HepG2 (cell line): ENCODE measurements around the gene OGFR. TPM values are rescaled to one million over a fixed set of nuclear protein-coding genes. Genes with fewer than 3 reads are reported as not detected.

Source experiments
- AHR ChIP-seq: IDR thresholded peaks from 2 replicates; pipeline ENCODE4 v1.6.1; 2018; ENCODE audit warnings: missing genetic modification reagents, missing compliant biosample characterization
- ATAD3A ChIP-seq: sonication (generic); formaldehyde crosslinking; IDR thresholded peaks from 2 replicates; pipeline ENCODE4 v1.4.0; 2020; ENCODE audit warnings: missing genetic modification reagents
- HNRNPL ChIP-seq: fragments of 200-400 bp; formaldehyde crosslinking; IDR thresholded peaks from 2 replicates; pipeline ENCODE4 v1.6.1; 2017; ENCODE audit warnings: mild to moderate bottlenecking, low read depth, low read length
- HOXD1 ChIP-seq: sonication (generic); formaldehyde crosslinking; IDR thresholded peaks from 2 replicates; pipeline ENCODE4 v1.5.0; 2020; ENCODE audit warnings: missing genetic modification reagents
- JUN ChIP-seq: sonication (generic); formaldehyde crosslinking; IDR thresholded peaks from 2 replicates; pipeline ENCODE4 v1.4.0; 2020; ENCODE audit warnings: mild to moderate bottlenecking, missing genetic modification reagents
- MED13 ChIP-seq: sonication (generic); formaldehyde crosslinking; IDR thresholded peaks from 2 replicates; pipeline ENCODE4 v1.5.0; 2020; ENCODE audit warnings: missing genetic modification reagents
- NONO ChIP-seq, 2 experiments: fragments of 450-650 bp in 1 of 2; sonication (generic) in 1 of 2; formaldehyde crosslinking in 1 of 2; IDR thresholded peaks in 1 of 2; conservative IDR thresholded peaks in 1 of 2; 2 replicates each; pipeline versions ENCODE4 v1.6.1 to v1.8.0; 2017 to 2022; ENCODE audit warnings: mild to moderate bottlenecking in 1 of 2, missing genetic modification reagents in 1 of 2, moderate library complexity in 1 of 2
- PLRG1 ChIP-seq: fragments of 450-650 bp; conservative IDR thresholded peaks from 2 replicates; pipeline ENCODE4 v1.6.1; 2016
- TCF7L2 ChIP-seq: IDR thresholded peaks from 2 replicates; pipeline ENCODE4 v1.6.1; 2011; ENCODE audit warnings: mild to moderate bottlenecking, low read depth, low read length, moderate library complexity
- TP53 ChIP-seq: sonication (generic); formaldehyde crosslinking; conservative IDR thresholded peaks from 2 replicates; pipeline ENCODE4 v1.4.0; 2020; ENCODE audit warnings: missing genetic modification reagents
- ZBTB20 ChIP-seq: sonication (generic); formaldehyde crosslinking; IDR thresholded peaks from 2 replicates; pipeline ENCODE4 v1.8.1; 2023; ENCODE audit warnings: missing genetic modification reagents, low read depth, mild to moderate bottlenecking, borderline replicate concordance
- ZBTB40 ChIP-seq, 2 experiments: fragments of 450-650 bp in 1 of 2; sonication (generic) in 1 of 2; formaldehyde crosslinking in 1 of 2; IDR thresholded peaks; 2 replicates each; pipeline versions ENCODE4 v1.6.1 to v1.8.0; 2016 to 2022; ENCODE audit warnings: antibody characterized with exemption in 1 of 2, mild to moderate bottlenecking in 1 of 2, missing genetic modification reagents in 1 of 2
- ZNF556 ChIP-seq: sonication (generic); formaldehyde crosslinking; IDR thresholded peaks from 2 replicates; pipeline ENCODE4 v1.4.0; 2020; ENCODE audit warnings: mild to moderate bottlenecking, missing genetic modification reagents, borderline replicate concordance
- ZXDC ChIP-seq: sonication (generic); formaldehyde crosslinking; IDR thresholded peaks from 2 replicates; pipeline ENCODE4 v1.5.0; 2020; ENCODE audit warnings: mild to moderate bottlenecking, missing genetic modification reagents
- polyA plus RNA-seq, 8 experiments: library from polyadenylated mRNA; depleted of rRNA in 3 of 8; stranded (reverse) in 7 of 8; unstranded in 1 of 8; fragments of >200 nt; fragmentation: Illumina TruSeq in 4 of 8; extraction: Trizol in 4 of 8; gene quantifications; 2 replicates each; pipeline versions ENCODE4 v1.2.1 to v1.2.3, GENCODE V29; 2011 to 2016; ENCODE audit warnings: low read depth in 4 of 8, missing spikeins in 1 of 8, mixed read lengths in 1 of 8; ENCODE audit not compliant: insufficient read depth in 1 of 8
- total RNA-seq, 5 experiments: library from RNA; depleted of rRNA; stranded (reverse); fragments of >200 nt; fragmentation: Illumina TruSeq; extraction: Trizol; gene quantifications; 2 replicates each; pipeline ENCODE4 v1.2.3, GENCODE V29; 2016; ENCODE audit warnings: low read depth in 1 of 5

Gene OGFR
- total and polyA plus RNA-seq, 2 of the 13 experiments (the other 11 are each of a cell fraction or from before 2014, with no cell fraction given), result 47.7 to 81.8 TPM

DNA sequence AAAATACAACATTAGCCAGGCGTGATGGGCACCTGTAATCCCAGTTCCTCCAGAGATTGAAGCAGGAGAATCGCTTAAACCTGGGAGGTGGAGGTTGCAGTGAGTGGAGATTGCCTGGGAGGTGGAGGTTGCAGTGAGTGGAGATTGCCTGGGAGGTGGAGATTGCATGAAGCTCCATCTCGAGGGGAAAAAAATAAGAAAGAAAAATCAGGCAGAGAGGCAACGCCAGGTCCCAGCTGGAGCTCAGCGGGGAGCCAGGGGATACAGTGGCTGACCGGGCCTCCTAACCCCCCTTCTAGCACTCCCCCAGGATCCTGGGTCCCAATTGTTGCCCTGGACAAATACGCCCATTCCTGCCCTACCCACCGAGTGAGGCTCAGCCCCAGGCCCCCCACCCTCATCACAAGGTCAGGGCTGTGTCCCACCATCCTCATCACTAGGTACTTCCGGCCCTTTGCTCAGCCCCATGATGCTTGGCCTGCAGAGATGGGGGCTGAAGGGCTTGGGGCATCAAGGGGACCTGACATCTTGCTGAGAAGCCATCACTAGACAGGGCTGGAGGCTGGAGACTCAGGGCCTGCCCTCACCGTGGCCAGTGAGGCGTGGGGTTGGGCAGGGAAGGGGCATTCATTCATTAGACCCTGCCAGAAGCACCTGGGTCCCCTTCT is 1.9 kb downstream of the OGFR start (continued):
- TF ChIP-seq AHR (no peak), MED13 (CRISPR knock-in tag) (no peak), NONO (IDR thresholded peaks at IDR 0.05) (no peak), NONO (CRISPR knock-in tag; conservative IDR thresholded peaks at IDR 0.05) (peak; percentile 34; the same call in 1 of the 2 replicates), ZBTB40 (IDR thresholded peaks at IDR 0.05) (no peak), ZBTB40 (CRISPR knock-in tag; IDR thresholded peaks at IDR 0.05) (no peak), HNRNPL (no peak), ZBTB20 (CRISPR knock-in tag) (no peak), HOXD1 (CRISPR knock-in tag) (no peak), JUN (CRISPR knock-in tag) (peak; percentile 10; the same call in 1 of the 2 replicates), TCF7L2 (no peak), TP53 (CRISPR knock-in tag) (no peak), ATAD3A (no peak), PLRG1 (no peak), ZNF556 (CRISPR knock-in tag) (no peak), ZXDC (CRISPR knock-in tag) (0 out of 2 replicates have a peak, but pooled peaks have one; percentile 35)
